Measurements from ENCODE around the gene PLCD1.
"Not testable (repeated sequence)": the region's sequence is repeated elsewhere in the genome, so short reads cannot be mapped to it uniquely, and the experiment has no call there.

Gene PLCD1

GRCh38 chr3:37985637-37986320 is 43.7 kb downstream of the PLCD1 start:
- DNase-seq, result no peak

GRCh38 chr3:37984596-37984995 is 44.8 kb downstream of the PLCD1 start:
- no peak for DNase-seq

- DNase-seq, result no peak
Measured at GRCh38 chr3:37984051-37984450, 45.4 kb downstream of the PLCD1 start.

GRCh38 chr3:37982331-37982730 is 47.1 kb downstream of the PLCD1 start:
- DNase-seq, result no peak

GRCh38 chr3:37981348-37981664 is 48.1 kb downstream of the PLCD1 start:
- DNase-seq, result no peak

GRCh38 chr3:37980462-37981347 is 48.7 kb downstream of the PLCD1 start:
- DNase-seq, result no peak

GRCh38 chr3:37979541-37980461 is 49.6 kb downstream of the PLCD1 start:
- DNase-seq, result no peak

- peak; percentile 61 for DNase-seq
Measured at GRCh38 chr3:37974121-37975083, 55.0 kb downstream of the PLCD1 start.

- no peak for DNase-seq
Measured at GRCh38 chr3:37973246-37974054, 56.0 kb downstream of the PLCD1 start.

GRCh38 chr3:37972056-37972455 is 57.4 kb downstream of the PLCD1 start:
- DNase-seq, result not testable (repeated sequence)

- no peak for DNase-seq
Measured at GRCh38 chr3:37971467-37971866, 58.0 kb downstream of the PLCD1 start.

- no peak for DNase-seq
Measured at GRCh38 chr3:37970802-37971201, 58.6 kb downstream of the PLCD1 start.

- DNase-seq, result no peak
Measured at GRCh38 chr3:37969596-37970100, 59.8 kb downstream of the PLCD1 start.

- DNase-seq, result no peak
Measured at GRCh38 chr3:37968813-37969595, 60.4 kb downstream of the PLCD1 start.

- DNase-seq, result no peak
Measured at GRCh38 chr3:37968199-37968598, 61.2 kb downstream of the PLCD1 start.

- DNase-seq, result peak; percentile 66
Measured at GRCh38 chr3:37967260-37967881, 62.1 kb downstream of the PLCD1 start.

- no peak for DNase-seq
Measured at GRCh38 chr3:37964716-37965115, 64.7 kb downstream of the PLCD1 start.

- DNase-seq, result no peak
Measured at GRCh38 chr3:37964146-37964545, 65.3 kb downstream of the PLCD1 start.

- no peak for DNase-seq
Measured at GRCh38 chr3:37963635-37964034, 65.8 kb downstream of the PLCD1 start.

Measured in fibroblast of skin of back (primary cell).